GM19328 (cell line): ENCODE results near the gene LIN28B.
"Not testable (repeated sequence)": the region's sequence is repeated elsewhere in the genome, so short reads cannot be mapped to it uniquely, and the experiment has no call there.

Source experiments
- ATAC-seq: cut with Tn5 transposase; IDR thresholded peaks from one replicate; pipeline ENCODE4 v1.9.1; 2021; ENCODE audit warnings: mild to moderate bottlenecking, moderate library complexity; ENCODE audit not compliant: unreplicated experiment

Gene LIN28B

GRCh38 chr6:104955927-104956730 is 778 bp upstream of the LIN28B start:
- ATAC-seq, result no peak

GRCh38 chr6:104957301-104958177 is 632 bp downstream of the LIN28B start:
- ATAC-seq, result no peak

GRCh38 chr6:104958178-104959025 is 1.5 kb downstream of the LIN28B start:
- ATAC-seq, result no peak

GRCh38 chr6:104959026-104959858 is 2.3 kb downstream of the LIN28B start:
- no peak for ATAC-seq

- ATAC-seq, result no peak
Observed at GRCh38 chr6:104969108-104969507, 12.2 kb downstream of the LIN28B start.

GRCh38 chr6:104969785-104970581 is 13.1 kb downstream of the LIN28B start:
- ATAC-seq, result no peak

GRCh38 chr6:104973404-104973803 is 16.5 kb downstream of the LIN28B start:
- no peak for ATAC-seq

- no peak for ATAC-seq
Observed at GRCh38 chr6:104983296-104983695, 26.4 kb downstream of the LIN28B start.

GRCh38 chr6:104983776-104984175 is 26.9 kb downstream of the LIN28B start:
- ATAC-seq, result no peak

GRCh38 chr6:104984831-104985230 is 27.9 kb downstream of the LIN28B start:
- no peak for ATAC-seq

GRCh38 chr6:104985875-104986274 is 29.0 kb downstream of the LIN28B start:
- not testable (repeated sequence) for ATAC-seq

- no peak for ATAC-seq
Observed at GRCh38 chr6:104986625-104987024, 29.7 kb downstream of the LIN28B start.

GRCh38 chr6:104987218-104987617 is 30.3 kb downstream of the LIN28B start:
- no peak for ATAC-seq

GRCh38 chr6:104990085-104990484 is 33.2 kb downstream of the LIN28B start:
- ATAC-seq, result no peak

GRCh38 chr6:104991062-104991461 is 34.2 kb downstream of the LIN28B start:
- ATAC-seq, result not testable (repeated sequence)

GRCh38 chr6:104993576-104993975 is 36.7 kb downstream of the LIN28B start:
- not testable (repeated sequence) for ATAC-seq

GRCh38 chr6:104995989-104996617 is 39.2 kb downstream of the LIN28B start:
- no peak for ATAC-seq

GRCh38 chr6:105001063-105001462 is 44.2 kb downstream of the LIN28B start:
- no peak for ATAC-seq

GRCh38 chr6:105001906-105002305 is 45.0 kb downstream of the LIN28B start:
- no peak for ATAC-seq
